Prostate gland (tissue), 2 donors: Measurements from ENCODE around the gene WBP11.

Experiments
- CTCF ChIP-seq, 4 experiments: fragments of 200-600 bp in 2 of 4; fragments of 450-650 bp in 2 of 4; sonication (generic) in 2 of 4; IDR thresholded peaks; 1 replicate in 3 of 4; 2 replicates in 1 of 4; pipeline ENCODE4 v1.5.1; 2016 to 2019; ENCODE audit warnings: antibody characterized with exemption in 4 of 4, mild to moderate bottlenecking in 2 of 4, moderate library complexity in 2 of 4
- POLR2A ChIP-seq: fragments of 450-650 bp; IDR thresholded peaks from one replicate; pipeline ENCODE4 v1.6.1; 2016; ENCODE audit warnings: antibody characterized with exemption, mild to moderate bottlenecking
- POLR2AphosphoS5 ChIP-seq: sonication (generic); formaldehyde crosslinking; IDR thresholded peaks from one replicate; pipeline ENCODE4 v1.6.1; 2017; ENCODE audit warnings: antibody characterized with exemption

DNA sequence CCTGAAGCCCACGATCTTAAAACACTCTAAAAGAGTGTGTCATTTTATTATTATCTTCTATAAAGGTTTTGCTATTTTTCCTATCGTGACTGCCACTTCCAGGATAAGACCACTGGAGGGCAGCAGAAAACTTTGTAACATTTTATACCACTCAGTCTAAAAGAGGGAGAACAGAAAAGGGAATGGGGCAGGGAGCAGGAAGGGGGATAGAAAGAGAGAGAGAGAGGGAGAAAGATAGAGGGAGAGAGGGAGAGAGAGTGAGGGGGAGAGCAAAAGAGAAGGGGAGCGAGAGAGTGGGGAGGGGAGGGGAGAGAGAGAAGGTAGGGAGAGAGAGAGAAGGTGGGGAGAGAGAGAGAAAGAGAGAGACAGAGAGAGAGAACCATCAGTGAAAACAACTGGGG is 42.1 kb upstream of the WBP11 start:
- TF ChIP-seq CTCF (IDR thresholded peaks at IDR 0.05) (peak; percentile 56 to 88 (median 78)), POLR2AphosphoS5 (peak; percentile 44), POLR2A (no peak)
